GM12878 (cell line): ENCODE results near the gene KCNQ1. TPM values are rescaled to one million over a fixed set of nuclear protein-coding genes. Genes with fewer than 3 reads are reported as not detected.

Experiments used
- ATAC-seq: fragments of 200-7000 bp; cut with Tn5 transposase; 3 replicates; pipeline ENCODE4 v1.9.1; 2020; ENCODE audit warnings: mild to moderate bottlenecking, moderate library complexity
- BruUV-seq: library from RNA; stranded (reverse); fragments of 400-500 nt; replicated peaks from 2 replicates; lab custom pipeline; 2021; lab: Mats Ljungman, UMichigan
- CTCF ChIA-PET: fragments of 300-600 bp; sonication (Branson Sonifier 250); formaldehyde crosslinking; extraction: SDS; loops from one replicate; lab custom pipeline; 2021; ENCODE audit warnings: inconsistent platforms; lab: Yijun Ruan, JAX
- POLR2A ChIA-PET: fragments of 350-600 bp; formaldehyde crosslinking; extraction: SDS; loops from one replicate; lab custom pipeline; 2021; ENCODE audit warnings: inconsistent platforms; lab: Charles Lee
- RAD21 ChIA-PET: fragments of 300-600 bp; sonication (Branson Sonifier 250); formaldehyde crosslinking; loops from one replicate; lab custom pipeline; 2023; ENCODE audit warnings: antibody characterized with exemption; ENCODE audit not compliant: unreplicated experiment; lab: Charles Lee
- SMC1A ChIA-PET: fragments of 300-600 bp; sonication (Branson Sonifier 250); formaldehyde crosslinking; loops from one replicate; lab custom pipeline; 2023; ENCODE audit not compliant: unreplicated experiment, uncharacterized antibody; lab: Charles Lee
- DNase-seq: peaks from one replicate; pipeline ENCODE4 v3.0.0-alpha.2; 2011; ENCODE audit warnings: low read depth, low spot score
- FAIRE-seq: peaks from 3 replicates; lab custom pipeline; 2011; peaks lifted over from hg19 to GRCh38; lab: Jason Lieb, UNC
- H2AFZ ChIP-seq: 2 replicates; pipeline ENCODE4 v1.6.0; 2011; ENCODE audit warnings: low read depth, low read length, control low read depth; ENCODE audit not compliant: control insufficient read depth
- H3K27ac ChIP-seq: 2 replicates; pipeline ENCODE4 v1.5.1; 2011; ENCODE audit warnings: control low read depth; ENCODE audit not compliant: control insufficient read depth, insufficient read depth
- H3K27me3 ChIP-seq, 2 experiments: replicated peaks in 1 of 2; 2 replicates each; pipeline versions ENCODE4 v1.6.0 to v1.6.1; 2011; ENCODE audit warnings: low read length in 1 of 2; ENCODE audit not compliant: control insufficient read depth in 2 of 2, insufficient read depth in 2 of 2
- H3K36me3 ChIP-seq, 2 experiments: 2 replicates each; pipeline ENCODE4 v1.5.1; 2011; ENCODE audit warnings: low read length in 1 of 2; ENCODE audit not compliant: control insufficient read depth in 2 of 2, insufficient read depth in 2 of 2
- H3K4me1 ChIP-seq: 2 replicates; pipeline ENCODE4 v1.6.1; 2011; ENCODE audit warnings: mild to moderate bottlenecking, low read length, moderate library complexity, mixed read lengths; ENCODE audit not compliant: control insufficient read depth, insufficient read depth
- H3K4me2 ChIP-seq: 2 replicates; pipeline ENCODE4 v1.6.0; 2011; ENCODE audit warnings: control low read depth; ENCODE audit not compliant: control insufficient read depth, insufficient read depth
- H3K4me3 ChIP-seq: fragments of 200-600 bp; sonication (generic); 2 replicates; pipeline ENCODE4 v1.5.1; 2016
- H3K79me2 ChIP-seq: 2 replicates; pipeline ENCODE4 v1.6.0; 2011; ENCODE audit warnings: low read length; ENCODE audit not compliant: control insufficient read depth, insufficient read depth
- H3K9ac ChIP-seq: 2 replicates; pipeline ENCODE4 v1.8.0; 2011; ENCODE audit warnings: low read length, control low read depth, mixed read lengths; ENCODE audit not compliant: control insufficient read depth, insufficient read depth
- H3K9me3 ChIP-seq: replicated peaks from 3 replicates; pipeline ENCODE4 v1.5.1; 2011; ENCODE audit warnings: mild to moderate bottlenecking, low read length; ENCODE audit not compliant: control insufficient read depth, insufficient read depth
- H4K20me1 ChIP-seq: 2 replicates; pipeline ENCODE4 v1.6.0; 2011; ENCODE audit not compliant: control insufficient read depth, insufficient read depth
- CBX3 ChIP-seq: fragments of 200-600 bp; sonication (generic); IDR thresholded peaks from 2 replicates; pipeline ENCODE4 v1.6.1; 2016; ENCODE audit warnings: low read depth, borderline replicate concordance
- CTCF ChIP-seq, 3 experiments: IDR thresholded peaks in 2 of 3; conservative IDR thresholded peaks in 1 of 3; 2 replicates each; pipeline ENCODE4 v1.5.1; 2011; ENCODE audit warnings: low read depth in 3 of 3, low read length in 3 of 3, mild to moderate bottlenecking in 3 of 3, control low read depth in 2 of 3, moderate library complexity in 2 of 3, inconsistent platforms in 1 of 3, mixed read lengths in 1 of 3; ENCODE audit not compliant: control insufficient read depth in 2 of 3, insufficient read depth in 1 of 3; ENCODE audit errors: extremely low read depth in 1 of 3
- KAT2A ChIP-seq: conservative IDR thresholded peaks from 2 replicates; pipeline ENCODE4 v1.6.1; 2011; ENCODE audit warnings: low read depth, low read length; ENCODE audit not compliant: control insufficient read depth
- LARP7 ChIP-seq: fragments of 450-650 bp; IDR thresholded peaks from 2 replicates; pipeline ENCODE4 v1.6.1; 2017; ENCODE audit warnings: mild to moderate bottlenecking
- MAX ChIP-seq: IDR thresholded peaks from 2 replicates; pipeline ENCODE4 v1.6.1; 2012; ENCODE audit warnings: low read depth, low read length, improper control_type of control experiment
- MLLT1 ChIP-seq: fragments of 450-650 bp; IDR thresholded peaks from 2 replicates; pipeline ENCODE4 v1.6.1; 2016; ENCODE audit warnings: mild to moderate bottlenecking
- NFYA ChIP-seq: IDR thresholded peaks from 2 replicates; pipeline ENCODE4 v1.6.1; 2011; ENCODE audit warnings: low read depth, mild to moderate bottlenecking, low read length, improper control_type of control experiment, borderline replicate concordance
- POU2F2 ChIP-seq: IDR thresholded peaks from 3 replicates; pipeline ENCODE4 v1.6.1; 2011; ENCODE audit warnings: low read depth, mild to moderate bottlenecking, low read length, borderline replicate concordance
- RB1 ChIP-seq: fragments of 450-650 bp; formaldehyde crosslinking; IDR thresholded peaks from 2 replicates; pipeline ENCODE4 v1.6.1; 2017; ENCODE audit warnings: mild to moderate bottlenecking, borderline replicate concordance
- RBBP5 ChIP-seq: fragments of 200-600 bp; sonication (generic); conservative IDR thresholded peaks from 2 replicates; pipeline ENCODE4 v1.6.1; 2016
- RFX5 ChIP-seq: IDR thresholded peaks from 2 replicates; pipeline ENCODE4 v1.6.1; 2011; ENCODE audit warnings: low read depth, low read length, improper control_type of control experiment
- TCF7 ChIP-seq: IDR thresholded peaks from 2 replicates; pipeline ENCODE4 v1.6.1; 2014; ENCODE audit warnings: antibody characterized with exemption, borderline replicate concordance
- ZBED1 ChIP-seq: IDR thresholded peaks from 2 replicates; pipeline ENCODE4 v1.6.1; 2016; ENCODE audit warnings: borderline replicate concordance
- ZBTB4 ChIP-seq: fragments of 450-650 bp; formaldehyde crosslinking; IDR thresholded peaks from 2 replicates; pipeline ENCODE4 v1.4.0; 2022; ENCODE audit warnings: mild to moderate bottlenecking, moderate library complexity
- WGBS: methylation state at CpG from one replicate; pipeline ENCODE4 v1.1.6; 2016; ENCODE audit warnings: low lambda C conversion rate; ENCODE audit not compliant: insufficient replicate concordance, insufficient coverage; ENCODE audit errors: missing lambda C conversion rate; 5-methylcytosine and 5-hydroxymethylcytosine counted together
- in situ Hi-C: fragments of 300-500 bp; cut with MboI; formaldehyde crosslinking; loops from 9 replicates; pipeline ENCODE4 v1.14.3; 2018; ENCODE audit warnings: mixed read lengths
- intact Hi-C: fragments of 100-400 bp; cut with micrococcal nuclease; formaldehyde crosslinking; loops from one replicate; pipeline ENCODE4 v1.14.2; 2022; ENCODE audit not compliant: unreplicated experiment
- polyA plus RNA-seq, 11 experiments: library from polyadenylated mRNA; depleted of rRNA in 4 of 11; unstranded in 6 of 11; stranded (reverse) in 5 of 11; fragments of >200 nt; fragmentation: Nextera tagmentation in 4 of 11; fragmentation: Illumina TruSeq in 1 of 11; extraction: Ambion mirVana in 4 of 11; extraction: Trizol in 1 of 11; gene quantifications; 1 replicate in 1 of 11; 2 replicates in 10 of 11; pipeline versions ENCODE4 v1.2.1 to v1.2.3, GENCODE V29; 2011 to 2016; ENCODE audit warnings: inconsistent platforms in 2 of 11, missing spikeins in 2 of 11, low read depth in 1 of 11
- total RNA-seq, 4 experiments: library from RNA; depleted of rRNA in 3 of 4; stranded (reverse); fragments of >200 nt in 3 of 4; fragmentation: Illumina TruSeq in 1 of 4; extraction: Trizol in 1 of 4; gene quantifications; 2 replicates each; pipeline versions ENCODE4 v1.2.1 to v1.2.3, GENCODE V29; 2013 to 2021

KCNQ1 gene
- total and polyA plus RNA-seq, 10 of the 15 experiments (the other 5 are each of a cell fraction or from before 2014, with no cell fraction given), result 0.03 to 0.15 (median 0.12) TPM; not detected in 7

- Histone ChIP-seq H3K27ac (no peak overlapping the region), H3K4me1 (no peaks in the 10 kb centered on the region), H3K36me3 (no peaks in the 10 kb centered on the region; a peak in 2 of 4 replicates), H3K9me3 (peaks cover 3% of the 10 kb centered on the region; the same call in 2 of the 3 replicates), H3K79me2 (no peaks in the 10 kb centered on the region; the same call in 1 of the 2 replicates)
- DNase-seq (no peak), ATAC-seq (no peak)
- intact Hi-C loops, result no loop called here
- no peak for TF ChIP-seq LARP7
- TF ChIP-seq KAT2A, result no peak
- no peak for TF ChIP-seq RBBP5
- TF ChIP-seq NFYA, result no peak
- TF ChIP-seq CBX3, result no peak
- TF ChIP-seq ZBED1, result no peak
- TF ChIP-seq TCF7, result no peak
- no peak for TF ChIP-seq POU2F2
- no peak for TF ChIP-seq CTCF (IDR thresholded peaks at IDR 0.05 in 2 of 3, conservative IDR thresholded peaks at IDR 0.05 in 1 of 3; ENCODE audit: control insufficient read depth in 2 of 3, extremely low read depth in 1 of 3, insufficient read depth in 1 of 3, low read depth in 3 of 3, low read length in 3 of 3)
- no peak for TF ChIP-seq RB1
- TF ChIP-seq MAX, result no peak
- TF ChIP-seq MLLT1, result no peak
- TF ChIP-seq ZBTB4, result no peak
- no peak for TF ChIP-seq RFX5
- TF ChIP-seq, all 136 proteins: peak for 0
- no peaks in the 10 kb centered on the region for H3K27me3 ChIP-seq
- no peaks in the 10 kb centered on the region for H4K20me1 ChIP-seq
- ChIA-PET CTCF (no interaction called here), POLR2A (no interaction called here), SMC1A (no interaction called here), RAD21 (no interaction called here)
- H2AFZ ChIP-seq, result no peak overlapping the region
- FAIRE-seq, result no peak
- in situ Hi-C loops, result no loop called here
- H3K9ac ChIP-seq, result no peak overlapping the region
- WGBS, result 63% methylated on average over 6 of the region's 6 CpGs
- H3K4me2 ChIP-seq, result no peak overlapping the region
- BruUV-seq, result no TSS peak
- no peak overlapping the region for H3K4me3 ChIP-seq
These were observed 221.6 kb downstream of the KCNQ1 start for GRCh38 chr11:2666401-2666741.
